Smooth muscle cell (in vitro differentiated cells): ENCODE results near the gene CAMK2N2. TPM values are rescaled to one million over a fixed set of nuclear protein-coding genes. Genes with fewer than 3 reads are reported as not detected.

Experiments used
- DNase-seq: peaks from one replicate; lab custom pipeline; 2025; ENCODE audit not compliant: unreplicated experiment; lab: John Stamatoyannopoulos, UW
- H2AFZ ChIP-seq: fragments of 200-600 bp; sonication (generic); 2 replicates; pipeline ENCODE4 v1.6.0; 2016; ENCODE audit warnings: antibody characterized with exemption, low read depth, mild to moderate bottlenecking
- H3F3A ChIP-seq: fragments of 200-600 bp; sonication (generic); 2 replicates; pipeline ENCODE4 v1.6.0; 2017; ENCODE audit warnings: antibody characterized with exemption, low read depth
- H3K27ac ChIP-seq: fragments of 200-600 bp; sonication (generic); 2 replicates; pipeline ENCODE4 v1.5.1; 2016; ENCODE audit warnings: low read depth, mild to moderate bottlenecking
- H3K27me3 ChIP-seq: fragments of 200-600 bp; sonication (generic); 2 replicates; pipeline ENCODE4 v1.6.1; 2016; ENCODE audit warnings: low read depth, mild to moderate bottlenecking
- H3K36me3 ChIP-seq: fragments of 200-600 bp; sonication (generic); 2 replicates; pipeline ENCODE4 v1.5.1; 2016; ENCODE audit warnings: low read depth
- H3K4me1 ChIP-seq: fragments of 200-600 bp; sonication (generic); 2 replicates; pipeline ENCODE4 v1.5.1; 2016; ENCODE audit warnings: low read depth
- H3K4me2 ChIP-seq: fragments of 200-600 bp; sonication (generic); 2 replicates; pipeline ENCODE4 v1.6.0; 2016; ENCODE audit warnings: mild to moderate bottlenecking
- H3K4me3 ChIP-seq: fragments of 200-600 bp; sonication (generic); 2 replicates; pipeline ENCODE4 v1.5.1; 2016; ENCODE audit warnings: mild to moderate bottlenecking
- H3K79me2 ChIP-seq: fragments of 200-600 bp; sonication (generic); 2 replicates; pipeline ENCODE4 v1.6.0; 2016; ENCODE audit warnings: low read depth, mild to moderate bottlenecking
- H3K9ac ChIP-seq: fragments of 200-600 bp; sonication (generic); 2 replicates; pipeline ENCODE4 v1.6.0; 2016; ENCODE audit warnings: low read depth
- H3K9me3 ChIP-seq: fragments of 200-600 bp; sonication (generic); replicated peaks from 2 replicates; pipeline ENCODE4 v1.5.1; 2016; ENCODE audit warnings: low read depth
- H4K20me1 ChIP-seq: fragments of 200-600 bp; sonication (generic); 2 replicates; pipeline ENCODE4 v1.6.0; 2016; ENCODE audit warnings: low read depth
- WGBS: methylation state at CpG from one replicate; pipeline ENCODE4 v1.1.7; 2016; ENCODE audit warnings: low lambda C conversion rate; 5-methylcytosine and 5-hydroxymethylcytosine counted together
- polyA plus RNA-seq: library from polyadenylated mRNA; unstranded; fragments of >200 nt; fragmentation: Nextera tagmentation; extraction: Ambion mirVana; gene quantifications from 2 replicates; pipeline ENCODE4 v1.2.1, GENCODE V29; 2016
- total RNA-seq: library from RNA; depleted of rRNA; stranded (reverse); fragments of >200 nt; gene quantifications from 2 replicates; pipeline ENCODE4 v1.2.3, GENCODE V29; 2014
- TF ChIP-seq, protein P1 (sequence below): fragments of 200-600 bp; sonication (generic); IDR thresholded peaks from 2 replicates; pipeline ENCODE4 v1.5.1; 2017; ENCODE audit warnings: borderline replicate concordance, mild to moderate bottlenecking, antibody characterized with exemption; ENCODE audit not compliant: insufficient read depth, poor library complexity, severe bottlenecking

The CAMK2N2 gene
- total and polyA plus RNA-seq, 2 experiments from 2014 or later, result not detected

DNA sequence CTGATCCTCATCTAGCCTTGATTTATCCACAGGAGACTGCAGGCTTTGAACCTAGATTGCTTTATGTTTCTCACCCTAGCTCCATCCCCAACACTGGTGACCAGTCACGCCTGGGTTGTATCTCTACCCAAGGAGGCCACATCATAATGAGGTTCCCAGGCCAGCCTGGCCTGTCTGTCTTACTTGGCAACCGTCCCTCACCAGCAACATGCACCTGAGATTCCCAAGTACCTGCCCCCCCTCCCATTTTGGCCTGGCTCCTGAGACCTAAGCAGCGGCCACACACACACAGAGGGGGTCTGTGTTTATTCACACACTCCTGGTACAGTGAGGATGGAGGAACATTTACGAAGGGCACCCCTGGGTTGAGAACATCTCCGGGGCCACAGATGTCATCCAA lies 2.4 kb downstream of the CAMK2N2 start:
- Histone ChIP-seq H3K4me1 (peaks cover 18% of the 10 kb centered on the region), H3K79me2 (no peaks in the 10 kb centered on the region), H3K27me3 (peaks cover 49% of the 10 kb centered on the region), H3F3A (peaks cover 6% of the 10 kb centered on the region), H3K4me2 (no peak overlapping the region), H4K20me1 (peaks cover 23% of the 10 kb centered on the region), H3K9me3 (no peaks in the 10 kb centered on the region), H3K9ac (no peak overlapping the region), H3K36me3 (no peaks in the 10 kb centered on the region), H2AFZ (no peak overlapping the region), H3K4me3 (no peak overlapping the region), H3K27ac (no peak overlapping the region)
- DNase-seq, result no peak
- TF ChIP-seq, protein P1, sequence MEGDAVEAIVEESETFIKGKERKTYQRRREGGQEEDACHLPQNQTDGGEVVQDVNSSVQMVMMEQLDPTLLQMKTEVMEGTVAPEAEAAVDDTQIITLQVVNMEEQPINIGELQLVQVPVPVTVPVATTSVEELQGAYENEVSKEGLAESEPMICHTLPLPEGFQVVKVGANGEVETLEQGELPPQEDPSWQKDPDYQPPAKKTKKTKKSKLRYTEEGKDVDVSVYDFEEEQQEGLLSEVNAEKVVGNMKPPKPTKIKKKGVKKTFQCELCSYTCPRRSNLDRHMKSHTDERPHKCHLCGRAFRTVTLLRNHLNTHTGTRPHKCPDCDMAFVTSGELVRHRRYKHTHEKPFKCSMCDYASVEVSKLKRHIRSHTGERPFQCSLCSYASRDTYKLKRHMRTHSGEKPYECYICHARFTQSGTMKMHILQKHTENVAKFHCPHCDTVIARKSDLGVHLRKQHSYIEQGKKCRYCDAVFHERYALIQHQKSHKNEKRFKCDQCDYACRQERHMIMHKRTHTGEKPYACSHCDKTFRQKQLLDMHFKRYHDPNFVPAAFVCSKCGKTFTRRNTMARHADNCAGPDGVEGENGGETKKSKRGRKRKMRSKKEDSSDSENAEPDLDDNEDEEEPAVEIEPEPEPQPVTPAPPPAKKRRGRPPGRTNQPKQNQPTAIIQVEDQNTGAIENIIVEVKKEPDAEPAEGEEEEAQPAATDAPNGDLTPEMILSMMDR, result no peak
- WGBS, result 85% methylated on average over 5 of the region's 5 CpGs

DNA sequence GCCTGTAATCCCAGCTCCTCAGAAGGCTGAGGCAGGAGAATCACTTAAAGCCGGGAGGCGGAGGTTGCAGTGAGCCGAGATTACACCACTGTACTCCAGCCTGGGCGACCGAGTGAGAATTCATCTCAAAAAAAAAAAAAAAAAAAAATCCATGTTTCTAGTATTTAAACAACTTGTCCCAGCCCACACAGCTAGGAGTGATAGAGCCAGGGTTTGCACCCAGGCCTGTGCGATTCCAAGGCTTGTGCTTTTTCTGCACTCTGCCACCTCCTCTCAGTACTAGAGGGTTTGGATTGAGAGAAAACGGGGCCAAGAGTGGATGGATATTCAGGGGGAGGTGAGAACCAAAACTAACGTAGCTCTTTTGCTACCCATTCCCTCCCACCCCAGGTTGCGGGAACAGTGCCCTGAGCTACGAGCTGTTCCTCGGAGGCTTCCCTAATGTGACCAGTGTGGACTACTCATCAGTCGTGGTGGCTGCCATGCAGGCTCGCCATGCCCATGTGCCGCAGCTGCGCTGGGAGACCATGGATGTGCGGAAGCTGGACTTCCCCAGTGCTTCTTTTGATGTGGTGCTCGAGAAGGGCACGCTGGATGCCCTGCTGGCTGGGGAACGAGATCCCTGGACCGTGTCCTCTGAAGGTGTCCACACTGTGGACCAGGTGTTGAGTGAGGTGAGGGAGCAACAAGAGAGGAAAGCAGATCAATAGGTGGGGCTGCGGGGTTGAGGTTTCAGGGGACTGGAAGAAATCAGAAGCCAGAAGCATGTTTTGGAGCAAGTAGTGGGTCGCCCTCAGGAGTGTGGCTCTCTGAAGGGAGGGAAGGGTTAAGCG lies 4.1 kb downstream of the CAMK2N2 start:
- Histone ChIP-seq H3F3A (peaks cover 6% of the 10 kb centered on the region), H3K27me3 (peaks cover 35% of the 10 kb centered on the region), H3K4me1 (peaks cover 16% of the 10 kb centered on the region), H3K79me2 (no peaks in the 10 kb centered on the region), H3K4me2 (no peak overlapping the region), H2AFZ (no peak overlapping the region), H3K9ac (no peak overlapping the region), H3K27ac (no peak overlapping the region), H4K20me1 (peaks cover 24% of the 10 kb centered on the region), H3K36me3 (no peaks in the 10 kb centered on the region), H3K9me3 (no peaks in the 10 kb centered on the region), H3K4me3 (no peak overlapping the region)
- TF ChIP-seq, protein P1, result no peak
- no peak for DNase-seq
- WGBS, result 95% methylated on average over 23 of the region's 23 CpGs

DNA sequence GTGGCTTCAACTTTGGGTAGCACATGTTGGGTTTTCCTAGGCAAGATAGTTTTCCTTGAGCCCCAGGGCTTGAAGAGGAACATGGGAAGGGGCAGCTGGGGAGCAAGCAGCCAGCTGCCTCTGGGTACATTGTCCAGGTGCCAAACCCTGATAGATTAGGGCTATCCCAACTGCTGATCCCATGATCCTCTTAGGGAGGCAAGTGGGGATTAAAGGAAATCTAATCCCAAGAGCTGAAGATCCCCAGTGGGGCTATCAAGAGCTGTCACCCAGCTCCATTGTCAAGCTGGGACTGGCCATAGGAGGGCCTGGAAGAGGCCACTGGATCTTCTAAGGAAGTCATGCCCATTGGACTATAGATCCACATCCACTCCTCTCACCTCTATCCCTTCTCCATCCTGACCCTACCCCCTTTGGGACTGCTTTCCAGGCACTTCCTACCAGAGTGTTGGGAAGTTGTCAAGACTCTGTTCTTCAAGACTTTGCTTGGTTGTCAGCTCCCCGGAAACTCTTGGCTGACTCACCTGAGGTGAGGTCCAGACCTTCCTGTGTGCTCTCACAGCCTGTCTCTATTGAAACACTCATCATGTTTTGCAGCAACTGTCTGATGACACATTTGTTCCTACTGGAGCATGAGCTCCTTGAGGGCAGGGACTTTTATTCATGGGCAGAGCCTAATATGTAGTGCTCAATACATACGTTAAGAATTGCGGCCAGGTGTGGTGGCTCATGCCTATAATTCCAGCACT lies 5.9 kb downstream of the CAMK2N2 start:
- Histone ChIP-seq H3K4me1 (peaks cover 6% of the 10 kb centered on the region), H3K9me3 (no peaks in the 10 kb centered on the region), H4K20me1 (peaks cover 19% of the 10 kb centered on the region), H3K36me3 (no peaks in the 10 kb centered on the region), H3K4me3 (no peak overlapping the region), H3K79me2 (no peaks in the 10 kb centered on the region), H2AFZ (no peak overlapping the region), H3K27ac (no peak overlapping the region), H3F3A (no peaks in the 10 kb centered on the region), H3K4me2 (no peak overlapping the region), H3K9ac (no peak overlapping the region), H3K27me3 (peaks cover 19% of the 10 kb centered on the region)
- WGBS, result 90% methylated on average over 3 of the region's 3 CpGs
- TF ChIP-seq, protein P1, result no peak
- DNase-seq, result no peak
